Natural killer cell treated with Interleukin-12 subunit alpha and Interleukin-12 subunit beta and Interleukin-15 and Interleukin-18, amount 100 ng/mL, for 72 hours (primary cell): ENCODE results near the gene LRRC8D. TPM values are rescaled to one million over a fixed set of nuclear protein-coding genes. Genes with fewer than 3 reads are reported as not detected.
A peak's percentile ranks its signal among the peaks of the same experiment; 100 is the strongest.

Experiments used
- ATAC-seq, 2 donors: fragments of 150-1000 bp; cut with Tn5 transposase in 1 of 2; sonication (Bioruptor Pico), chemical (Tn5 transposase) in 1 of 2; 2 replicates each; pipeline ENCODE4 v1.10.0; 2021
- DNase-seq: peaks from one replicate; pipeline ENCODE4 v3.0.0; 2022; ENCODE audit warnings: low spot score
- H3K27ac Mint-ChIP-seq, 2 donors: 1 replicate in 1 of 2; 2 replicates in 1 of 2; pipeline ENCODE4 v1.8.0; 2022; ENCODE audit warnings: mixed read lengths in 2 of 2, mild to moderate bottlenecking in 1 of 2, moderate library complexity in 1 of 2
- H3K27me3 Mint-ChIP-seq, 2 donors: 1 replicate in 1 of 2; 2 replicates in 1 of 2; pipeline ENCODE4 v1.8.0; 2022; ENCODE audit warnings: mixed read lengths in 2 of 2
- H3K36me3 Mint-ChIP-seq: one replicate; pipeline ENCODE4 v1.8.0; 2022; ENCODE audit warnings: mixed read lengths
- H3K4me1 Mint-ChIP-seq, 2 donors: 1 replicate in 1 of 2; 2 replicates in 1 of 2; pipeline ENCODE4 v1.8.0; 2022; ENCODE audit warnings: low read depth in 2 of 2, mixed read lengths in 2 of 2, mild to moderate bottlenecking in 1 of 2
- H3K4me3 Mint-ChIP-seq: one replicate; pipeline ENCODE4 v1.8.0; 2022; ENCODE audit warnings: mixed read lengths
- H3K9me3 Mint-ChIP-seq: 2 replicates; pipeline ENCODE4 v1.8.0; 2022; ENCODE audit warnings: mixed read lengths
- total RNA-seq, 2 donors: library from RNA; stranded (reverse); gene quantifications; one replicate each; pipeline ENCODE4 v1.2.3, GENCODE V29; 2022

The LRRC8D gene
- total RNA-seq, 2 donors from 2014 or later = 19.8 to 27.3 TPM

DNA sequence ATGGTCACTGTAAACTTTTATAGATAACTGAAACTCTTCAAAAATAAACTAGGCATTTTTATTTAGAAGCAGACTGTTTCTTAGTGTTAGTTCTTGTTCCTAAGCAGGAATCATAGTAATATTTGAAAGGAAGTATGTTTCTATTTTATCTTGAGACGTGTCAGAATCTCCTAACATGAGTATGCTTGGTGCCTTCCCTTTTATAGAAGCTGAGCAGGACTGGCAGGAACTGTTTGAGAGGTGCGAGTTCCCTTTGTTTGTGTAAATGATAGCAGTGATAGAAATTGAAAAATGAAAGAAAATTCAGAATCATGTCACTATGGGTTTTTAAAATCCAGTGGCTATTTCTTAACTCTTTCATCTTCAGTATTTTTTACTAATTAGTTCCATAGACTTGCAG is 56.9 kb downstream of the LRRC8D start:
- Mint-ChIP-seq H3K27ac (peak overlapping the region in 1 of 2 donors; percentile 83), H3K4me3 (peak overlapping the region; percentile 4), H3K4me1 (peaks cover 32 to 36% of the 10 kb centered on the region in 2 donors), H3K27me3 (no peaks in the 10 kb centered on the region), H3K36me3 (peaks cover 23% of the 10 kb centered on the region), H3K9me3 (peaks cover 8% of the 10 kb centered on the region)
- DNase-seq (no peak), ATAC-seq (no peak)

DNA sequence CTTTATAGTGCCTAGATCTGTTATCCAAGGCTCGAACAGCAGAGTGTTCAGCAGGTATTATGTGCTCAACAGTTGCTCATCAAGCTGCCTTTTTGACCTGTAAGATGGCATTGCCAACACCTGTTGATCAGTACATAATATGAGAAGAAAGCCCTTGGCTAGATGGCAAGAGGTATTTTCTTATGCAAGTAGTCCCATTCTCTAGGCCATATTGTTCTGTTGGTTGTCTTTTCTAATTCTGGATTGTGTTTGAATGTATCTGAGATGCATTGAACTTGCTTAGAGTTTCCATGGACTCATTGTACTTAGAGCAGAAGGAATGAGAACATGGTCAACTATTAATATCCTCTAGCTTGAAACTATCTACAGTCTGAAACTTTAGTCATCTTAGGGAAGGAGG is 57.4 kb downstream of the LRRC8D start:
- ATAC-seq (no peak), DNase-seq (no peak)
- peak overlapping the region in 1 of 2 donors; percentile 83 for H3K27ac Mint-ChIP-seq
- peaks cover 36% of the 10 kb centered on the region in 2 donors for H3K4me1 Mint-ChIP-seq
- no peaks in the 10 kb centered on the region for H3K27me3 Mint-ChIP-seq
- H3K36me3 Mint-ChIP-seq = peaks cover 27% of the 10 kb centered on the region
- peaks cover 8% of the 10 kb centered on the region for H3K9me3 Mint-ChIP-seq
- H3K4me3 Mint-ChIP-seq = peak overlapping the region; percentile 4

DNA sequence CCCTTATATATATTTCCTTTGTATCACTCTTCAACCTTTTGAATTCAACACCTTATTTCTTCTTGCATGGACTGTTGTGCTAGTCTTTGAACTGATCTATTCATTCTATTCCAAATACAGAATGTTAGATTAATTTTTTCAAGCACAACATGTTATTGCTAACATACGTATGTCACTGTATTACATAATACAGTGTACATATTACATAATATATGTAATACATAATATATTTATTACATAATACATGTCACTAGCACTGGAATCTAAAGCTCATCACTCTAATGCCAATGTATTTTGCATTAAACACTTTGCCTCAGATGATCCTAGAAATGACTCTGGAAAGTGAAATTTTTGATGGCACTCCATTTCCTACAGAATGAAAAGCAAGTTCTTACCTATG is 59.8 kb downstream of the LRRC8D start:
- H3K9me3 Mint-ChIP-seq = peaks cover 8% of the 10 kb centered on the region
- H3K4me1 Mint-ChIP-seq = peaks cover 36 to 41% of the 10 kb centered on the region in 2 donors
- no peak overlapping the region for H3K4me3 Mint-ChIP-seq
- DNase-seq (no peak), ATAC-seq (no peak)
- no peak overlapping the region for H3K27ac Mint-ChIP-seq
- no peaks in the 10 kb centered on the region for H3K27me3 Mint-ChIP-seq
- peaks cover 27% of the 10 kb centered on the region for H3K36me3 Mint-ChIP-seq

DNA sequence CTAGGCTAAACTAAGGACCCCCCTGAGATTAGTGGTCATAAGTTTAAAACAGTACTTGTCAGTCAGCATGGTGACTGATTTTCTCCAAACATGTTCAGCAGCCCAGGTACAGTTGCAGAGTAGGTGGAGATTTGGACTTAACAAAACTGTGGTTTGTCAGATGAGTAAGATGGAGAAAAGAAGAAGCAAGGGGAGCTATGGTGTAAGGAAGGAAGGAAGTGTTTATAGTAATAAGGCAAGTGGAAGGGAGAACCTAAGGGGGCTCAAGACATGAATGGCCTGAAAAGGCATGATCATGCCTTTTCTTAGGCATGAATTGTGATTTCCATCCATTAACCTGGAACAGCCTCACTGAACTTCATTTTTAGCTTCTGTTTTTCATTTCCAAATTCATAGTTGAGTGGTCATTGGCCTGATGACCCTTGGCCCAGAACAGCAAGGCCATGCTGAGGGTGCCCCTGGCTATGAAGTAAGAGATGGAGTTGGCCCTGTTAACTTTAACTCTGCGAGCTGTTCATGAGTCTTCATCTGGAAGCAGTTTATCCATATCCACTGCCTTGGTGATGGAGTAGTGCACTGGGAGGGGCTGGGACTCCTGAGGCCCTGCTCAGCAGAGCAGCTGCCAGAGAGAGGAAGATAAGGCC is 60.7 kb downstream of the LRRC8D start:
- Mint-ChIP-seq H3K4me1 (peaks cover 31 to 42% of the 10 kb centered on the region in 2 donors), H3K27me3 (no peaks in the 10 kb centered on the region), H3K4me3 (peak overlapping the region; percentile 27), H3K27ac (peak overlapping the region; percentile 3 to 13), H3K9me3 (peaks cover 8% of the 10 kb centered on the region), H3K36me3 (peaks cover 27% of the 10 kb centered on the region)
- DNase-seq (no peak), ATAC-seq (peak; percentile 73 to 80)

DNA sequence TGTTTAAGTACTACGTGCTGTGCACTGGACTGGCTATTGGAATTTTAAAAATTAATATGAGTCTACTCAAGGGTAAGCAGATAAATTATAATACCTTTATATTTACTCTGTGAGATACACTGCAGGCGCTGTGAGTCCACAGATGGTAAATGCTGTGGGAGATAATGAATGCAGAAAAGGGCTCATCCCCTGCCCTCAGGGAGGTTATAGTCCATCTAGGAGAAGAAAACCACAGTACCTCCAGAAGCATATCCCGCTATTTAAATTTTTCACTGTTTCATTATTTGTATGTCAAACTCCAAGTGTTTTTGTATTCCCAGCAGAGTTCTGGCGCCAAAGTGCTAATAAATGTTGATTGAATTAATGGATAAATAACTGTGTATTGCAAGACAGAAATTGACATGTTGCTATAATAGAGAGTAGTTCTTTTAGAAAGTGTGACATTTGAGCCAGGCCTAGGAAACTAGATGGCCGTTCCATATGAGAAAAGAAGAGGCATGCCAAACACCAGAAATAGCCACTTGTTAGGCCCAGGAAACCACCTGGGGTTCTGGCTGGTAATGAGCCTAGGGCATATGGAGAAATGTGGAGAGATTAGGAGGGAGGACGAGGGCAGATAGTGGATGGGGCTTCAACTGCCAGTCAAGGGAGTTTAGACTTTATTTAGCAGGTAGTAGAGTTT is 61.7 kb downstream of the LRRC8D start:
- no peak for DNase-seq
- H3K27me3 Mint-ChIP-seq = no peaks in the 10 kb centered on the region
- no peak overlapping the region for H3K4me3 Mint-ChIP-seq
- ATAC-seq = no peak
- H3K27ac Mint-ChIP-seq = peak overlapping the region in 1 of 2 donors; percentile 28
- peaks cover 8% of the 10 kb centered on the region for H3K9me3 Mint-ChIP-seq
- peaks cover 30 to 39% of the 10 kb centered on the region in 2 donors for H3K4me1 Mint-ChIP-seq
- H3K36me3 Mint-ChIP-seq = peaks cover 27% of the 10 kb centered on the region

DNA sequence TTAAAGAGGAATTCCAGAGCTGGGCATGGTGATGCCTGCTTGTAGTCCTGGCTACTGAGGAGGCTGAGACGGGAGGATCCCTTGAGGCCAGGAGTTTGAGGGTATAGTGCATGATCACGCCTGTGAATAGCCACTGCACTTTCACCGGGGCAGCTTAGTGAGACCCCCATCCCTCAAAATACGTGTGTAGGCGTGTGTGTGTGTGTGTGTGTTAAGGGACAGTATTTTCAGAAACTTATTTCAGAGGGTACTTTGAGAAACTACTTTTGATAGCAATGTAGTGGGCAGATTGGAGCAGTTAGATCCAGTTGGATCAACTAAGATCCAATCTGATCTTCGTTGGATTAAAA is 62.2 kb downstream of the LRRC8D start:
- Mint-ChIP-seq H3K4me1 (peaks cover 26 to 34% of the 10 kb centered on the region in 2 donors), H3K4me3 (no peak overlapping the region), H3K9me3 (peaks cover 8% of the 10 kb centered on the region), H3K27me3 (no peaks in the 10 kb centered on the region), H3K36me3 (peaks cover 27% of the 10 kb centered on the region), H3K27ac (peak overlapping the region in 1 of 2 donors; percentile 28)
- DNase-seq (no peak), ATAC-seq (no peak)

DNA sequence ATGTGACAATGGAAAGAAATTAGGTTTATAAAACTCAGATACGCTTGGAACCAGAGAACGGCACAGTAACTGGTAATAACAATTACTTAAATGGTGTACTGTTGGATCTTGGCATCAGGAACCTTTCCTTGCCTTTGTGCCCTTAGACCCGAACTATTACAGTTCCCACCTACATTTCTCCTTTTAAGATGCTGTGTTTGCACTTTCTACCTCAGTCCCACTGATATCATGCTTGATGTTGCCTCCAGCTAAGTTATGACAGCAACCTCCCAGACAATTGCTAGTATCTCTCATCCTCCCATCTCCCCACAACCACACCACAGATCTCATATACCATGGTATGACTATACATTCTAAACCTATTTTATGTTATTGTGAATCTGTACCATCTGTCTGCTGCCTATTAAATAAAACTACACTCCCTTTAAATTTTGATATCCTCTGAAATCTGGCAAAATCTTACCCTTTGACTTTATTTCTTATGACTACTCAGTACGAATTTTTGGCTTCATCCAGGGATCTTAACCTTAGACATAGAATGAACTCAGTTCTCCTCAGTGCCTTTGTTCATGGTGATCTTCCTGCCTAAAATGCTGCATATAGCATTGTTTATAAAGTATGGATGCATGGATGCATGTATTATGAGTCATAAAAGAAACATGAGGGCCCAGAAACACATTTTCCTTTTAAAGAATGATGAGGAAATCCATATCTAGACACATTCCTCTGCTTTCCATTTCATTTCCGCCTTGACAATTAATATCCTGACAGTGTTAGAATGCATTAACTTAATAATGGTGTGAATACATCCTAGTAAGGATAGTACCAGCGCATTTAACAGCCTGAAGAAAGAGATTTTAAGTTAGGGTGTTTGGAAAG is 64.1 kb downstream of the LRRC8D start:
- Mint-ChIP-seq H3K36me3 (peaks cover 26% of the 10 kb centered on the region), H3K4me1 (peaks cover 20 to 21% of the 10 kb centered on the region in 2 donors), H3K4me3 (no peak overlapping the region), H3K27ac (peak overlapping the region in 1 of 2 donors; percentile 34), H3K9me3 (peaks cover 7% of the 10 kb centered on the region), H3K27me3 (no peaks in the 10 kb centered on the region)
- ATAC-seq (no peak), DNase-seq (no peak)

DNA sequence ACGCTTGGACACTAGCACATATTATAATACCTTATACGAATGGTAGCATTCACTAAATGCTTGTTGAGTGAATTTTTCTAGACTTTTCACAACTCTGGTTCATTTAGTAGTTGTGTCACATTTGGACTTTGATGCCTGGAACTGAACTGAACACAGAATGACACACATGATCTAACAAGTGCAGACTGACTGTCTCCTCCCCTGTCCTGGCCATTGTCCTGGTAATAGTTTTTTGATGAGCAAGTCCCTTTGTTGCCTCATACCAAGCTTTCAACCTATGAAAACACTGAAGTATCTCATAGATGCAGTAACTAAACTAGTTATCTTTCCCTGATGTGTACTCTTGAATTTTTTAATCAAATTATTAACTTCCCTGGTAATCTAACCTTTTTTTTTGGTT is 66.4 kb downstream of the LRRC8D start:
- Mint-ChIP-seq H3K9me3 (no peaks in the 10 kb centered on the region), H3K4me1 (peaks cover 20 to 24% of the 10 kb centered on the region in 2 donors), H3K4me3 (no peak overlapping the region), H3K36me3 (peaks cover 9% of the 10 kb centered on the region), H3K27me3 (no peaks in the 10 kb centered on the region), H3K27ac (no peak overlapping the region)
- ATAC-seq (no peak), DNase-seq (no peak)

DNA sequence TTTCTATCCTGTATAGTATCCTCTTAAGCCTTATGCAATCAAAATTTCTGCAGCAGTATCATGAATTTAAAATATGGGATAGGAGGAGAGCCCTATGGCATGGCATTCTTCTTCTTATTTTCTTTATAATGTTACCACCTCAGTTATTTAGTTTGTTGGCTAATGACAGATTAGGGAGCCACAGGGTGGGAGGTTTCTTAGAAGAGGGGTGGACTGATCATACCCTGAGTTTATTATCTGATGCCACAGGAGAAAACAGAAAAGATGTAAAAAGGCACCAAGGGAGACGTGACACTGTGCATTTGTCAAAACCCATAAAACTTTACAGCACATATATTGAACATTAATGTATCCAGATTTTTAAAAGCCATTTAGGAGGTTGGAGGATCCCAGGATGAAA is 66.9 kb downstream of the LRRC8D start:
- Mint-ChIP-seq H3K4me3 (no peak overlapping the region), H3K27ac (no peak overlapping the region), H3K36me3 (peaks cover 4% of the 10 kb centered on the region), H3K4me1 (peaks cover 18 to 24% of the 10 kb centered on the region in 2 donors), H3K27me3 (no peaks in the 10 kb centered on the region), H3K9me3 (no peaks in the 10 kb centered on the region)
- ATAC-seq = no peak
- DNase-seq = no peak

DNA sequence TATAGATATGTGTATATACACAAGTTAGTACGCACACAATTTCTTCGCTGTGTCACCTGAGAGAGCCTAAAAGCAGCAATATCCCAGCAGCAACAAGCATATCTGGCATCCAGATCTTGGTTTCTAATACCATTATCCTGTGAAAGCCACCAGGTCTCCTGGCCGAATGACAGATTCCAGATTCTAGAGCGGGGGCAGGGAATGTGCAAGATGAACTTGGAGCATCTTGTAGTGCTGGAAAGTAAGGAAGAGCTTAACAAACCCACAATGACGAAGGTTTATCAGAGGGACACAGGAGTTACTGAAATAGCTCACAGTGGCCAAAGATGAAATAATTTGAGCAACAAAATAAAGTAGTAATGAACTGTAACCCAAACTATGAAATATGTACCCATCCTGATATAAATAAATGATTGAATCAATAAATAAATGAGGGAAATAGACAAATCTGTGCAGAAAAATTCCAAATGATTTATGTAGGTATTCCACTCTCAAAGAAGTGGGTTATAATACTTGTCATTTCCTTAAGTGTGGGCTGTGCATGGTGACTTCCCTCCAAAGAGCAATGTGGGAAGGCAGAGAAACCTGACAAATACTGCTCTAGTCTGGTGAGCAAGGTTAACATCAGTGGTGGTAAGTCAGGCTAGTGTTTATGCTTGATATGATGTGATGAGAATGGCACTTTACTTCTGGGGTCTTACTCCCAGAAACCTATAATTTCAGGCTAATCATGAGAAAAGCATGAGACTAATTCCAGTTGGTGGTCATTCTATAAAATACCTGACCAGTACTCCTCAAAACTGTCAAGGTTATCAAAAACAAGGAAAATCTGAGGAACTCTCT is 67.9 kb downstream of the LRRC8D start:
- no peak overlapping the region for H3K4me3 Mint-ChIP-seq

DNA sequence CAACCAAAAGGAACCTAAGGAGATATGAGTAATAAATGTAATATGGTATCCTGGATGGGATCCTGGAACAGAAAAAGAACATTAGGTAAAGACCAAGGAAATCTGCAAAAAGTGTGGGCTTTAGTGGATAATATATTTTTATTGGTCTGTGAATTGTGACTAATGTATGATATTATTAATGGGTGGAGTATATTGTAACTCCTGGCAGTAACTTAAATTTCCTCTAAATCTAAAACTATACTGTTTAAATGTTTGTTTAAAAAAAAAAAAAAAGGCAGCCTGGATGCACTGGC is 68.4 kb downstream of the LRRC8D start:
- no peak for ATAC-seq
- peaks cover 16 to 24% of the 10 kb centered on the region in 2 donors for H3K4me1 Mint-ChIP-seq

More for the DNA sequence above, 67.9 kb downstream of the LRRC8D start:
- Mint-ChIP-seq H3K9me3 (no peaks in the 10 kb centered on the region), H3K27me3 (no peaks in the 10 kb centered on the region), H3K27ac (no peak overlapping the region), H3K4me1 (peaks cover 16 to 24% of the 10 kb centered on the region in 2 donors), H3K36me3 (no peaks in the 10 kb centered on the region)
- DNase-seq (no peak), ATAC-seq (no peak)

DNA sequence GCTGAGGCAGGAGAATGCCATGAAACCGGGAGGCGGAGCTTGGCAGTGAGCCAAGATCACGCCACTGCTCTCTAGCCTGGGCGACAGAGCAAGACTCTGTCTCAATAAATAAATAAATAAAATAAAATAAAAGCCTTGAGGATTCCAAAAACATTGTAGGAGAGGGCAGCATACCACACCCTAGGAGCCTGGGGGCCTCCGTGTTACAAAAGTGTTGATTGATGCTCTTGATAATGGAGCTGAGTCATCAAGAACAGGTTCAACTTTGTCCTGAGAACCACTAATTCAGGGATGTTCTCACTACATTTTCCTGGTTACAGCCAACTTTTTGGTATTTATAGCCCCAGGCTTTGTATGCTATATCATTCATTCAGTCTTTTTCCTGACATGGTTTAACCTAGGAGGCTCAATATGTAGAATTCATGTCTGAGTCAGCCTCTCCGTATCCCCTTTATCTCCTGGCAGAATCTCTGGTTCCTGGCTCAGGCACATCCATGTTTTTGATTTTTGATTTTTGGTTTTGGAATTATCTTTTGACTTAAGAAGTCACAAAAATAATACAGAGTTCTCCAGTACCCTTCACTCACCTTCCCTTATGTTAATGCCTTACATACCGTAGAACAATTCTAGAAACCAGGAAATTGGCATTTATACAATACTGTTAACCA is 69.4 kb downstream of the LRRC8D start:
- Mint-ChIP-seq H3K36me3 (no peaks in the 10 kb centered on the region), H3K9me3 (no peaks in the 10 kb centered on the region), H3K4me1 (peaks cover 16 to 19% of the 10 kb centered on the region in 2 donors), H3K4me3 (no peak overlapping the region), H3K27ac (no peak overlapping the region), H3K27me3 (no peaks in the 10 kb centered on the region)
- no peak for DNase-seq
- ATAC-seq = no peak

More for the DNA sequence above, 68.4 kb downstream of the LRRC8D start:
- DNase-seq = no peak
- H3K27ac Mint-ChIP-seq = no peak overlapping the region
- no peaks in the 10 kb centered on the region for H3K9me3 Mint-ChIP-seq
- no peaks in the 10 kb centered on the region for H3K36me3 Mint-ChIP-seq
- no peaks in the 10 kb centered on the region for H3K27me3 Mint-ChIP-seq
- H3K4me3 Mint-ChIP-seq = no peak overlapping the region

DNA sequence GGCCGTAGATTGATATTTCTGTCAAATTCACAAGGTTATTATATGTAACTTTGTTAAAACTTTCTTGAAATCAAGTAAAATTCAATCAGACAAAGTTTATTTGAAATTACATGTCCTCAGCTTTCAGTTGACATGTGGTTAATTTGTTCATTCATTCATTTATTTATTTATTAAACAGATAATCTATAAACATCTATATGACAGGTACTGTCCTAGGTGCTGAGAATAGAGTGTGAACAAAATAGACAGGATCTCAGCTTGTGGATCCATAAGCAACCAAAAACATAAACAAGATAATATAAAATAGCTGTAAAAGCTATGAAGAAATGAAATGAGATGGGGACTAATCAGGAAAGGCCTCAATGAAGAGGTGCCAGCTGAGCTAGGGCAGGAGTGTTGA is 72.0 kb downstream of the LRRC8D start:
- ATAC-seq (no peak), DNase-seq (no peak)
- no peaks in the 10 kb centered on the region for H3K27me3 Mint-ChIP-seq
- H3K4me3 Mint-ChIP-seq = no peak overlapping the region
- H3K4me1 Mint-ChIP-seq = peaks cover 14 to 19% of the 10 kb centered on the region in 2 donors
- no peaks in the 10 kb centered on the region for H3K9me3 Mint-ChIP-seq
- H3K27ac Mint-ChIP-seq = peak overlapping the region in 1 of 2 donors; percentile 44
- no peaks in the 10 kb centered on the region for H3K36me3 Mint-ChIP-seq
